Uterus (tissue), 2 donors: ENCODE data around the gene SPATA2.

ENCODE experiments used
- CTCF ChIP-seq, 4 experiments: fragments of 200-600 bp in 2 of 4; fragments of 450-650 bp in 2 of 4; sonication (generic) in 2 of 4; IDR thresholded peaks; one replicate each; pipeline ENCODE4 v1.5.1; 2016 to 2019; ENCODE audit warnings: antibody characterized with exemption in 4 of 4, mild to moderate bottlenecking in 2 of 4, moderate library complexity in 1 of 4
- POLR2A ChIP-seq, 2 donors: fragments of 450-650 bp; IDR thresholded peaks; one replicate each; pipeline ENCODE4 v1.6.1; 2016; ENCODE audit warnings: antibody characterized with exemption in 2 of 2, mild to moderate bottlenecking in 1 of 2, moderate library complexity in 1 of 2

- TF ChIP-seq CTCF (IDR thresholded peaks at IDR 0.05) = no peak
- TF ChIP-seq POLR2A (IDR thresholded peaks at IDR 0.05) = no peak
These were observed 35.8 kb upstream of the SPATA2 start for GRCh38 chr20:49951151-49951550.
